K562 (cell line): ENCODE measurements around the gene LTK. TPM values are rescaled to one million over a fixed set of nuclear protein-coding genes. Genes with fewer than 3 reads are reported as not detected.

ENCODE experiments used
- ATAC-seq: fragments of 200-7000 bp; cut with Tn5 transposase; 3 replicates; pipeline ENCODE4 v1.9.1; 2020; ENCODE audit warnings: moderate library complexity
- BruUV-seq: library from RNA; stranded (reverse); fragments of 400-500 nt; replicated peaks from 2 replicates; lab custom pipeline; 2021; lab: Mats Ljungman, UMichigan
- CTCF ChIA-PET: fragments of 300-600 bp; formaldehyde crosslinking; extraction: SDS; loops from one replicate; lab custom pipeline; 2021; ENCODE audit warnings: low intra/inter-chr PET ratio; lab: Yijun Ruan, JAX
- POLR2A ChIA-PET: fragments of 300-600, 350-650 bp; sonication (Branson Sonifier 250); formaldehyde crosslinking; extraction: SDS; loops from one replicate; lab custom pipeline; 2021; ENCODE audit warnings: antibody characterized with exemption, inconsistent platforms; lab: Yijun Ruan, JAX
- DNase-seq, 4 experiments: peaks; one replicate each; pipeline versions ENCODE4 v3.0.0 to v3.0.0-alpha.2; 2011 to 2018; ENCODE audit warnings: low spot score in 3 of 4, mixed read lengths in 3 of 4; ENCODE audit errors: extremely low read depth in 1 of 4
- FAIRE-seq: peaks from 2 replicates; lab custom pipeline; 2011; peaks lifted over from hg19 to GRCh38; lab: Jason Lieb, UNC
- H2AFZ ChIP-seq: 2 replicates; pipeline ENCODE4 v1.6.0; 2011; ENCODE audit warnings: low read depth, low read length, control low read depth, inconsistent platforms
- H3K27ac ChIP-seq: fragments of 200-600 bp; 3 replicates; pipeline ENCODE4 v1.8.0; 2011; ENCODE audit warnings: low read depth, mild to moderate bottlenecking, control low read depth, inconsistent platforms, low read length, moderate library complexity, mixed read lengths; ENCODE audit errors: extremely low read depth
- H3K27me3 ChIP-seq, 2 experiments: fragments of 300-600 bp in 1 of 2; 2 replicates in 1 of 2; 3 replicates in 1 of 2; pipeline versions ENCODE4 v1.6.0 to v1.8.0; 2011; ENCODE audit warnings: inconsistent platforms in 2 of 2, low read length in 2 of 2, mild to moderate bottlenecking in 1 of 2, mixed read lengths in 1 of 2, moderate library complexity in 1 of 2; ENCODE audit not compliant: control insufficient read depth in 2 of 2, insufficient read depth in 2 of 2
- H3K36me3 ChIP-seq: fragments of 300-600 bp; 3 replicates; pipeline ENCODE4 v1.8.0; 2011; ENCODE audit warnings: mild to moderate bottlenecking, low read length, inconsistent platforms; ENCODE audit not compliant: control insufficient read depth, insufficient read depth
- H3K4me1 ChIP-seq, 2 experiments: fragments of 200-600 bp in 1 of 2; replicated peaks in 1 of 2; 2 replicates in 1 of 2; 3 replicates in 1 of 2; pipeline versions ENCODE4 v1.5.1 to v1.8.0; 2011; ENCODE audit warnings: inconsistent platforms in 2 of 2, low read length in 2 of 2, mild to moderate bottlenecking in 1 of 2, mixed read lengths in 1 of 2, moderate library complexity in 1 of 2; ENCODE audit not compliant: control insufficient read depth in 2 of 2, insufficient read depth in 2 of 2
- H3K4me2 ChIP-seq: 2 replicates; pipeline ENCODE4 v1.6.1; 2011; ENCODE audit warnings: low read length, control low read depth, inconsistent platforms, mixed read lengths; ENCODE audit not compliant: insufficient read depth
- H3K4me3 ChIP-seq: fragments of 200-600 bp; sonication (generic), shearing (Covaris generic); 2 replicates; pipeline ENCODE4 v1.5.1; 2016; ENCODE audit warnings: control low read depth, inconsistent platforms
- H3K79me2 ChIP-seq: fragments of 200-600 bp; 3 replicates; pipeline ENCODE4 v1.8.0; 2011; ENCODE audit warnings: low read length, inconsistent platforms; ENCODE audit not compliant: control insufficient read depth, insufficient read depth
- H3K9ac ChIP-seq, 2 experiments: 2 replicates each; pipeline versions ENCODE4 v1.6.0 to v1.6.1; 2011; ENCODE audit warnings: low read depth in 2 of 2, low read length in 2 of 2, control low read depth in 1 of 2, inconsistent platforms in 1 of 2, mild to moderate bottlenecking in 1 of 2, mixed read lengths in 1 of 2; ENCODE audit not compliant: insufficient read depth in 1 of 2
- H3K9me1 ChIP-seq: one replicate; pipeline ENCODE4 v1.6.0; 2011; ENCODE audit warnings: inconsistent platforms, mild to moderate bottlenecking, low read length, moderate library complexity; ENCODE audit not compliant: control insufficient read depth, insufficient read depth
- H3K9me3 ChIP-seq: replicated peaks from 2 replicates; pipeline ENCODE4 v1.5.1; 2011; ENCODE audit warnings: low read depth, low read length, inconsistent platforms; ENCODE audit not compliant: control insufficient read depth, insufficient read depth
- H4K20me1 ChIP-seq: replicated peaks from 2 replicates; pipeline ENCODE4 v1.6.1; 2011; ENCODE audit warnings: low read length, inconsistent platforms, mixed read lengths; ENCODE audit not compliant: control insufficient read depth, insufficient read depth
- CBX2 ChIP-seq: fragments of 200-600 bp; sonication (generic); IDR thresholded peaks from one replicate; pipeline ENCODE4 v1.6.1; 2012; ENCODE audit warnings: mild to moderate bottlenecking, low read length, inconsistent platforms; ENCODE audit not compliant: insufficient read depth, poor library complexity, severe bottlenecking
- ELF4 ChIP-seq: fragments of 450-650 bp; formaldehyde crosslinking; IDR thresholded peaks from 2 replicates; pipeline ENCODE4 v1.4.0; 2022; ENCODE audit warnings: missing genetic modification characterization
- LEF1 ChIP-seq: fragments of 450-650 bp; IDR thresholded peaks from 2 replicates; pipeline ENCODE4 v1.6.1; 2016; ENCODE audit warnings: mild to moderate bottlenecking
- NFIC ChIP-seq: fragments of 450-650 bp; IDR thresholded peaks from 2 replicates; pipeline ENCODE4 v1.6.1; 2017; ENCODE audit warnings: mild to moderate bottlenecking, inconsistent platforms
- POLR2AphosphoS2 ChIP-seq: IDR thresholded peaks from 2 replicates; pipeline ENCODE4 v1.6.1; 2012; ENCODE audit warnings: low read length, improper control_type of control experiment
- SETDB1 ChIP-seq: IDR thresholded peaks from one replicate; pipeline ENCODE4 v1.6.1; 2012; ENCODE audit warnings: low read length, control low read depth, inconsistent platforms
- WGBS: fragments of 100-300 bp; shearing (Covaris generic); methylation state at CpG from one replicate; pipeline ENCODE4 v1.1.6; 2016; ENCODE audit warnings: low coverage, mixed read lengths; ENCODE audit not compliant: insufficient coverage; ENCODE audit errors: missing lambda C conversion rate; 5-methylcytosine and 5-hydroxymethylcytosine counted together
- in situ Hi-C: fragments of 300-500 bp; cut with MboI; formaldehyde crosslinking; loops from 4 replicates; pipeline ENCODE4 v1.15.0; 2018; ENCODE audit warnings: inconsistent platforms, mixed read lengths
- intact Hi-C: fragments of 100-400 bp; cut with micrococcal nuclease; formaldehyde crosslinking; loops from 2 replicates; pipeline ENCODE4 v1.14.2; 2022
- polyA plus RNA-seq, 8 experiments: library from polyadenylated mRNA; depleted of rRNA in 4 of 8; stranded (reverse) in 5 of 8; unstranded in 3 of 8; fragments of >200 nt; fragmentation: Nextera tagmentation in 2 of 8; fragmentation: Illumina TruSeq in 1 of 8; extraction: Ambion mirVana in 2 of 8; extraction: Trizol in 1 of 8; gene quantifications; 2 replicates each; pipeline versions ENCODE4 v1.2.1 to v1.2.3, GENCODE V29; 2011 to 2014; ENCODE audit warnings: inconsistent platforms in 1 of 8, missing spikeins in 1 of 8
- total RNA-seq, 7 experiments: library from RNA; depleted of rRNA in 6 of 7; stranded (reverse); fragments of >200 nt in 6 of 7; fragmentation: Illumina TruSeq in 2 of 7; extraction: Trizol in 2 of 7; gene quantifications; 2 replicates each; pipeline versions ENCODE4 v1.2.1 to v1.2.3, GENCODE V29; 2011 to 2021; ENCODE audit warnings: low replicate concordance in 1 of 7

LTK gene
- total and polyA plus RNA-seq, 9 of the 15 experiments (the other 6 are each of a cell fraction or from before 2014, with no cell fraction given), result 0.25 to 4.4 (median 1.8) TPM

- TF ChIP-seq SETDB1, result no peak
- no peak for TF ChIP-seq CBX2
- no peak for TF ChIP-seq ELF4 (CRISPR knock-in tag)
Observed at GRCh38 chr15:41506796-41507341, 6.8 kb downstream of the LTK start (continued).

- H3K4me1 ChIP-seq, result no peaks in the 10 kb centered on the region; a peak in 3 of 5 replicates
- intact Hi-C loops, result no loop called here
Observed at GRCh38 chr15:41505776-41506175, 7.9 kb downstream of the LTK start.

More at GRCh38 chr15:41505776-41506175, 7.9 kb downstream of the LTK start:
- no peak for DNase-seq
- POLR2A ChIA-PET, result interaction anchor here (0.6 to 1.3 kb wide), 4 partner anchors 14 to 559 kb away, joined by 3 read pairs; no protein-coding TSS in a partner anchor
- CTCF ChIA-PET, result no interaction called here
- WGBS, result 48% methylated on average over 4 of the region's 4 CpGs
- TF ChIP-seq POLR2AphosphoS2 (0 out of 2 replicates have a peak, but pooled peaks have one; percentile 5), LEF1 (no peak), NFIC (peak; percentile 65; the same call in 1 of the 2 replicates)
- Histone ChIP-seq H3K36me3 (peaks cover 24% of the 10 kb centered on the region; the same call in 2 of the 3 replicates), H4K20me1 (no peaks in the 10 kb centered on the region), H3K9ac (no peak overlapping the region; a peak in 1 of 4 replicates), H3K27ac (no peak overlapping the region), H3K79me2 (no peaks in the 10 kb centered on the region), H3K27me3 (no peaks in the 10 kb centered on the region), H3K4me3 (no peak overlapping the region), H3K9me3 (no peaks in the 10 kb centered on the region), H3K9me1 (no peaks in the 10 kb centered on the region), H2AFZ (no peak overlapping the region), H3K4me2 (no peak overlapping the region)
- ATAC-seq, result peak; percentile 10
- BruUV-seq, result no TSS peak
- no peak for FAIRE-seq
- in situ Hi-C loops, result no loop called here
